ENCODE data around the gene TGFBR3.

DNA sequence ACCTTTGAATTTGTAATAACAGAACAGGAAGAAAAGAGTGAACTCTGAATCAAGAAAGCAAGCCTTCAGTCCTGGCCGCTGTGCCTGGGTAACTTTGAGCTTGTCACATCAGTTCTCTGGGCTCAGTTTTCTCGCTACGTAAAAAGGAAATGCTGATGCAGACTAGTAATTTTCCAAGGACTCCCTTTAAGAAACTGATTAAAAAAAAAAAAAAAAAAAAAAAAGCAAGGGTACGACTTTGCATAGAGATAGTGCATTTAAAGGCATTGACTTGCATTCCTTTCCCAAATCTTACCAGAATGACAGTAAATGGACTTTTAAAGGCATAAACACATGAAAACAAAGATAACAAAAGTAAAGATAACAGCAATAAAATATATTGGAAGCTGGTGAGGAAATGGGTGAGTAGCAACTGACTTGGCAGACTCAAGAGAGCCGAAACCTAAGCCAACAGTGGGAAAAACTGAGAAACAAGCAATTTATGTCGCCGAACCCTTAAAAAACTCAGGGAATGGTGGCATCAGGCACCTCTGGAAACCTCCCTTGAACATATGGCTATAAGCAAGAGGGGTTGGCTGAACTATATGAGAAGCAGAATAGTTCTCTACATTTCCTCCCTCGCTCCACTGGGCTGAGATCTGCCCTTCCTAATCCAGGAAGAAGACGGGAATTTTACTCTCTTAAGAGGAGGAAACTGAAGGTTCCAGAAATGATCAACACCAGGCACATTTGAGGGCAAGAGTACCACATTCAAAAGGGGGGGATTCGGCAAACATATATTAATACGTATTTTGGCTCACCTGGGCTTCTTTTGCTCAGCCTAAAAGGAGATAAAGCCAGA lies 196.1 kb downstream of the TGFBR3 start:
- TF ChIP-seq EZH2 (IDR thresholded peaks at IDR 0.05; ENCODE audit: insufficient read depth, poor library complexity, severe bottlenecking) (no peak), EZH2phosphoT487 (IDR thresholded peaks at IDR 0.05; ENCODE audit: insufficient read depth, low read depth) (no peak)

Data from GM23248 (cell line).